Measurements from ENCODE around the gene YIPF3.

The YIPF3 gene

DNA sequence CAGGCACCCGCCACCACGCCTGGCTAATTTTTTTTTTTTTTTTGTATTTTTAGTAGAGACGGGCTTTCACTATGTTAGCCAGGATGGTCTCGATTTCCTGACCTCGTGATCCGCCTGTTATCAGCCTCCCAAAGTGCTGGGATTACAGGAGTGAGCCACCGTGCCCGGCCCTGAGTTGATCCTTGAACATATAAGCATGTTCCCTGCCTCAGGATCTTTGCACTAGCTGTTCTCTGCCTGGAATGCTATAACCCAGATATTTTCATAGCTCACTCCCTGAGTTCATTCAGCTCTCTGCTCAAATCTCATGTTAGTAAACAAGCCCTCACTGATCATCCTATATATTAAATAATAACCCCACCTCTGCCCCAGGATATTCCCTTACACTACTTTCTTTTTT is 52.4 kb downstream of the YIPF3 start:
- DNase-seq (ENCODE audit: low read depth), result no peak

DNA sequence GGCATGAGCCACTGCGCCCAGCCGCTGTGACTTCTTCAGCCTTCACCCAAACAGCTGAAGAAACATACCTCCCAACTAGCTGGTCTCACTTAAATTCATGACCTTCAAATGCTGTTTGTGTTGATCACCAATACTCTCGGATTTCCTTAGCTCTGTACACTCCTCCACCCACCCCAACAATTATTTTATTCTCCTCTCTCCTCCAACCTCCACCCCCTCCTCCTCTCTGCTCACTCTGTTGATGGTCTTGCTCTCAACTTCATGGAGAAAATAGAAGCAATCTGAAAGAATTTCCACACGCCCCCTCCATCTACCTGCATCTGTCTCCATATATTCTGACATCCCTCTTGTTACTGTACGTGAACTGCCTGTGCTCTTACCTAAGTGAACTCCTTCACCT is 54.8 kb downstream of the YIPF3 start:
- no peak for DNase-seq (ENCODE audit: low read depth)
